SU-DHL-6 (cell line): ENCODE data around the gene POU6F2.

ENCODE experiments used
- H2AFZ ChIP-seq: fragments of 200-600 bp; sonication (generic); 2 replicates; pipeline ENCODE4 v1.6.1; 2014; ENCODE audit warnings: low read depth, mild to moderate bottlenecking, moderate library complexity, mixed read lengths, antibody characterized with exemption, low read length; ENCODE audit not compliant: severe bottlenecking
- H3F3A ChIP-seq: fragments of 200-600 bp; shearing (Covaris generic); 2 replicates; pipeline ENCODE4 v1.6.0; 2016; ENCODE audit warnings: antibody characterized with exemption, mild to moderate bottlenecking; ENCODE audit not compliant: insufficient read depth
- H3K27ac ChIP-seq: fragments of 200-600 bp; sonication (generic); 2 replicates; pipeline ENCODE4 v1.5.1; 2016; ENCODE audit warnings: low read depth, mild to moderate bottlenecking, low read length, moderate library complexity, mixed read lengths
- H3K27me3 ChIP-seq: fragments of 200-600 bp; sonication (generic), shearing (Covaris generic); 2 replicates; pipeline ENCODE4 v1.6.0; 2014; ENCODE audit warnings: mild to moderate bottlenecking, low read length
- H3K36me3 ChIP-seq: fragments of 200-600 bp; sonication (generic); 2 replicates; pipeline ENCODE4 v1.6.1; 2014; ENCODE audit warnings: mild to moderate bottlenecking, low read length, mixed read lengths
- H3K4me2 ChIP-seq: fragments of 300-600, 200-600 bp; shearing (Covaris generic), sonication (generic); 2 replicates; pipeline ENCODE4 v1.6.0; 2014; ENCODE audit warnings: low read length, low read depth, mild to moderate bottlenecking; ENCODE audit not compliant: poor library complexity, severe bottlenecking
- H3K4me3 ChIP-seq: fragments of 200-600 bp; sonication (generic); 2 replicates; pipeline ENCODE4 v1.5.1; 2014; ENCODE audit warnings: antibody characterized with exemption, low read length, mild to moderate bottlenecking, mixed read lengths; ENCODE audit not compliant: insufficient read depth, poor library complexity, severe bottlenecking
- H3K79me2 ChIP-seq: fragments of 200-600 bp; sonication (generic); 2 replicates; pipeline ENCODE4 v1.6.1; 2014; ENCODE audit warnings: mild to moderate bottlenecking, low read length, moderate library complexity; ENCODE audit not compliant: insufficient read depth
- H3K9ac ChIP-seq: fragments of 200-600 bp; sonication (generic); 2 replicates; pipeline ENCODE4 v1.7.0; 2014; ENCODE audit warnings: mild to moderate bottlenecking, low read length
- H3K9me2 ChIP-seq: fragments of 200-600 bp; sonication (generic); replicated peaks from 2 replicates; pipeline ENCODE4 v1.6.1; 2014; ENCODE audit warnings: low read length; ENCODE audit not compliant: insufficient read depth
- H3K9me3 ChIP-seq: fragments of 200-600 bp; sonication (generic); 2 replicates; pipeline ENCODE4 v1.6.1; 2014; ENCODE audit warnings: low read length, mixed read lengths; ENCODE audit not compliant: insufficient read depth
- H4K20me1 ChIP-seq: fragments of 200-600 bp; sonication (generic); 2 replicates; pipeline ENCODE4 v1.6.1; 2014; ENCODE audit warnings: low read depth, mild to moderate bottlenecking, antibody characterized with exemption, low read length, moderate library complexity, mixed read lengths
- CTCF ChIP-seq: fragments of 200-600 bp; sonication (generic); IDR thresholded peaks from one replicate; pipeline ENCODE4 v1.5.1; 2017; ENCODE audit warnings: antibody characterized with exemption, mild to moderate bottlenecking, low read length, moderate library complexity; ENCODE audit not compliant: insufficient read depth, poor library complexity, severe bottlenecking
- EZH2phosphoT487 ChIP-seq: fragments of 200-600 bp; sonication (generic), shearing (Covaris generic); conservative IDR thresholded peaks from 2 replicates; pipeline ENCODE4 v1.6.1; 2018; ENCODE audit warnings: mild to moderate bottlenecking, antibody characterized with exemption, low read length, moderate library complexity, mixed read lengths

POU6F2 gene

GRCh38 chr7:39145935-39146334, 168.2 kb downstream of the POU6F2 start:
- Histone ChIP-seq H3F3A (no peaks in the 10 kb centered on the region), H2AFZ (no peak overlapping the region), H4K20me1 (no peaks in the 10 kb centered on the region), H3K4me3 (no peak overlapping the region), H3K36me3 (no peaks in the 10 kb centered on the region), H3K27ac (no peak overlapping the region), H3K9me3 (no peaks in the 10 kb centered on the region), H3K4me2 (no peak overlapping the region), H3K9me2 (no peaks in the 10 kb centered on the region), H3K79me2 (no peaks in the 10 kb centered on the region), H3K9ac (no peak overlapping the region), H3K27me3 (no peaks in the 10 kb centered on the region)
- no peak for TF ChIP-seq CTCF
- no peak for TF ChIP-seq EZH2phosphoT487

- Histone ChIP-seq H2AFZ (no peak overlapping the region), H3K4me2 (no peak overlapping the region), H4K20me1 (no peaks in the 10 kb centered on the region), H3F3A (no peaks in the 10 kb centered on the region), H3K9me2 (no peaks in the 10 kb centered on the region), H3K9me3 (no peaks in the 10 kb centered on the region), H3K27me3 (no peaks in the 10 kb centered on the region), H3K79me2 (no peaks in the 10 kb centered on the region), H3K27ac (no peak overlapping the region), H3K4me3 (no peak overlapping the region), H3K9ac (no peak overlapping the region), H3K36me3 (no peaks in the 10 kb centered on the region)
- no peak for TF ChIP-seq CTCF
- no peak for TF ChIP-seq EZH2phosphoT487
Observed at GRCh38 chr7:39152701-39153100, 175.0 kb downstream of the POU6F2 start.

- Histone ChIP-seq H3K4me2 (no peak overlapping the region), H3F3A (no peaks in the 10 kb centered on the region), H3K9ac (no peak overlapping the region), H3K36me3 (no peaks in the 10 kb centered on the region), H3K4me3 (no peak overlapping the region), H3K9me3 (no peaks in the 10 kb centered on the region), H3K27ac (no peak overlapping the region), H3K9me2 (no peaks in the 10 kb centered on the region), H3K27me3 (no peaks in the 10 kb centered on the region), H4K20me1 (no peaks in the 10 kb centered on the region), H3K79me2 (no peaks in the 10 kb centered on the region), H2AFZ (no peak overlapping the region)
- TF ChIP-seq CTCF (no peak), EZH2phosphoT487 (no peak)
Observed at GRCh38 chr7:39153113-39153512, 175.4 kb downstream of the POU6F2 start.

- Histone ChIP-seq H3K27me3 (no peaks in the 10 kb centered on the region), H3K36me3 (no peaks in the 10 kb centered on the region), H3K4me2 (no peak overlapping the region), H3K9ac (no peak overlapping the region), H3F3A (no peaks in the 10 kb centered on the region), H4K20me1 (no peaks in the 10 kb centered on the region), H3K27ac (no peak overlapping the region), H3K79me2 (no peaks in the 10 kb centered on the region), H3K9me2 (no peaks in the 10 kb centered on the region), H3K4me3 (no peak overlapping the region), H3K9me3 (no peaks in the 10 kb centered on the region), H2AFZ (no peak overlapping the region)
- TF ChIP-seq CTCF (no peak), EZH2phosphoT487 (no peak)
Observed at GRCh38 chr7:39153647-39154046, 175.9 kb downstream of the POU6F2 start.
